BLaER1 treated with 17β-estradiol and CSF1 and Interleukin-3, amounts not matched to agents 10 nM and 100 nM (cell line): ENCODE data around the gene USP4.
"Not testable (repeated sequence)": the region's sequence is repeated elsewhere in the genome, so short reads cannot be mapped to it uniquely, and the experiment has no call there.

ENCODE experiments used
- H3K27ac ChIP-seq, 11 experiments: shearing (Covaris generic); formaldehyde crosslinking; 2 replicates each; pipeline ENCODE4 v1.8.1; 2022
- H3K27me3 ChIP-seq, 11 experiments: shearing (Covaris generic); formaldehyde crosslinking; 2 replicates each; pipeline ENCODE4 v1.8.1; 2022
- H3K36me3 ChIP-seq, 11 experiments: shearing (Covaris generic); formaldehyde crosslinking; 2 replicates each; pipeline ENCODE4 v1.8.1; 2022
- H3K4me1 ChIP-seq, 10 experiments: shearing (Covaris generic); formaldehyde crosslinking; 2 replicates each; pipeline ENCODE4 v1.8.1; 2022
- H3K4me2 ChIP-seq, 11 experiments: shearing (Covaris generic); formaldehyde crosslinking; 2 replicates each; pipeline ENCODE4 v1.8.1; 2022
- H3K4me3 ChIP-seq, 10 experiments: shearing (Covaris generic); formaldehyde crosslinking; 2 replicates each; pipeline ENCODE4 v1.8.1; 2022
- H3K9ac ChIP-seq, 11 experiments: shearing (Covaris generic); formaldehyde crosslinking; 2 replicates each; pipeline ENCODE4 v1.8.1; 2022
- H3K9me3 ChIP-seq, 11 experiments: shearing (Covaris generic); formaldehyde crosslinking; replicated peaks in 1 of 11; 2 replicates each; pipeline ENCODE4 v1.8.1; 2022
- H4K20me1 ChIP-seq, 11 experiments: shearing (Covaris generic); formaldehyde crosslinking; 2 replicates each; pipeline ENCODE4 v1.8.1; 2022
- Cebpa-rat ChIP-seq, 11 experiments: shearing (Covaris generic); IDR thresholded peaks; 2 replicates each; pipeline ENCODE4 v1.8.1; 2022

The USP4 gene

DNA sequence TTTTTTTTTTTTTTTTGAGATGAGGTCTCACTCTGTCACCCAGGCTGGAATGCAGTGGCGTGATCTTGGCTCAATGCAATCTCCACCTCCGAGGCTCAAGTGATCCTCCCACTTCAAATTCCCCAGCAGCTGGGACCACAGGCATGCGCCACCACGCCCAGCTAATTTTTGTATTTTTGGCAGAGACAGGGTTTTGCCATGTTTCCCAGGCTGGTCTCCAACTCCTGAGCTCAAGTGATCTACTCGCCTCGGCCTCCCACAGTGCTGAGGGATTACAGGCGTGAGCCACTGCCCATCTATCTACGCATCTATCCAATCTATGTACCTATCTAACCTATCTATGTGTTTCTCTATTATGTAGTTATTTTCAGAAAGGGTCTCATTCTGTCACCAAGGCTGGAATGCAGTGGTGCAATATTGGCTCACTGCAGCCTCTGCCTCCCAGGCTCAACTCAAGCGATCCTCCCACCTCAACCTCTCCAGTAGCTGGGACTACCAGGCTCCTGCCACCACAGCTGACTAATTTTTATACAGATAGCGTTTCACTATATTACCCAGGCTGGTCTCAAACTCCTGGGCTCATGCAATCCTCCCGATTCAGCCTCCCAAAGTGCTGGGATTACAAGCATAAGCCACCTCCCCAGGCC is 38.5 kb upstream of the USP4 start:
- TF ChIP-seq Cebpa-rat (IDR thresholded peaks at IDR 0.05), result no peak
- Histone ChIP-seq H3K9me3 (peaks cover 15 to 54% (median 34%) of the 10 kb centered on the region in 11 experiments; a peak in 21 of 22 replicates), H3K27me3 (no peaks in the 10 kb centered on the region), H3K9ac (peak overlapping the region in 1 of 11 experiments; percentile 29; a peak in 3 of 22 replicates), H3K27ac (peak overlapping the region in 8 of 11 experiments; percentile 26 to 85 (median 60); a peak in 12 of 22 replicates), H3K36me3 (peaks cover 37 to 96% (median 86%) of the 10 kb centered on the region in 11 experiments), H3K4me3 (peak overlapping the region in 3 of 10 experiments; percentile 4 to 17 (median 6); a peak in 2 of 20 replicates), H4K20me1 (peaks cover 99 to 100% (median 100%) of the 10 kb centered on the region in 11 experiments), H3K4me1 (peaks cover 23 to 94% (median 64%) of the 10 kb centered on the region in 10 experiments), H3K4me2 (peak overlapping the region in 10 of 11 experiments; percentile 3 to 73 (median 64); a peak in 16 of 22 replicates)

DNA sequence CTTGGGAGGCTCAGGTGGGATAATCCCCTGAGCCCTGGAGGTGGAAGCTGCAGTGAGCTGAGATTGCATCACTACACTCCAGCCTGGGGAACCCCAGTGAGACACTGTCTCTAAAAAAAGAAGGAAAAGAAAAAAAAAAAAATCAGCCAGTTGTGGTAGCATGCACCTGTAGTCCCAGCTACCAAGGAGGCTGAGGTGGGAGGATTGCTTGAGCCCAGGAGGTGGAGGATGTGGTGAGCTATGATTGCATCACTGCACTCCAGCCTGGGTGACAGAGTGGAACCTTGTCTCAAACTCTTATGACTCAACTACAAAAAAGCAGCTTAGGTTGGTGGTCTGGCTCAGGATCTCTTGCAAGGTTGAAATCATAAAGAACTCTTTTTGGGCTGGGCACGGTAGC is 37.6 kb upstream of the USP4 start:
- H3K4me2 ChIP-seq, result peak overlapping the region; percentile 34 to 73 (median 62); a peak in 21 of 22 replicates
- peaks cover 23 to 95% (median 66%) of the 10 kb centered on the region in 10 experiments for H3K4me1 ChIP-seq
- peak in 9 of 11 experiments; percentile 45 to 92 (median 79); a peak in 13 of 22 replicates for TF ChIP-seq Cebpa-rat (IDR thresholded peaks at IDR 0.05)
- peak overlapping the region in 5 of 11 experiments; percentile 32 to 68 (median 41); a peak in 8 of 22 replicates for H3K9ac ChIP-seq
- peak overlapping the region in 10 of 11 experiments; percentile 17 to 85 (median 49); a peak in 17 of 22 replicates for H3K27ac ChIP-seq
- H4K20me1 ChIP-seq, result peaks cover 99 to 100% (median 100%) of the 10 kb centered on the region in 11 experiments
- H3K27me3 ChIP-seq, result no peaks in the 10 kb centered on the region
- peaks cover 40 to 96% (median 87%) of the 10 kb centered on the region in 11 experiments for H3K36me3 ChIP-seq
- peaks cover 15 to 49% (median 34%) of the 10 kb centered on the region in 11 experiments; a peak in 21 of 22 replicates for H3K9me3 ChIP-seq
- H3K4me3 ChIP-seq, result peak overlapping the region in 2 of 10 experiments; percentile 12 to 30; a peak in 3 of 20 replicates

DNA sequence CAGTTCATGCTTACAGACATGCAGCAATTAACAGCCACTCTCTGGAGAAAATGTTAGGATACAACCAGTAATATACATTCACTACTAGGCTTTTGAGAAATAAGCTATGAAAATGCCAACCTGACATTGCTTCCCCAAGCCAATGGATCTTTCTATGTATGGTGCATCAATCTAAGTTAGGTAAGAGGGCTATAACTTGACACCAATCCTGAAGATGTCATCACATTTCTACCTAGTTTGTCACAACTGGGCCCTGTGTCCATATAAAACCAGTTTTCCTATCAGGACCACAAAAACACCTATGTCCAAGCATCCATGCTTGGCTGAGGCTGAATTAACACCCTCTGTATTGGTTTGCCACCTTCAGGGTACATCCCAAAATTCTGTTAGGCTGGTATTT is 32.1 kb upstream of the USP4 start:
- H3K27me3 ChIP-seq, result no peaks in the 10 kb centered on the region
- no peak overlapping the region for H3K27ac ChIP-seq
- H3K4me3 ChIP-seq, result no peak overlapping the region
- no peak overlapping the region for H3K4me2 ChIP-seq
- no peak overlapping the region for H3K9ac ChIP-seq
- peaks cover 99 to 100% (median 100%) of the 10 kb centered on the region in 11 experiments for H4K20me1 ChIP-seq
- peaks cover 6 to 57% (median 30%) of the 10 kb centered on the region in 10 experiments for H3K4me1 ChIP-seq
- peaks cover 0 to 4% (median 0%) of the 10 kb centered on the region in 11 experiments; a peak in 4 of 22 replicates for H3K9me3 ChIP-seq
- H3K36me3 ChIP-seq, result peaks cover 86 to 100% (median 95%) of the 10 kb centered on the region in 11 experiments
- TF ChIP-seq Cebpa-rat (IDR thresholded peaks at IDR 0.05), result no peak

DNA sequence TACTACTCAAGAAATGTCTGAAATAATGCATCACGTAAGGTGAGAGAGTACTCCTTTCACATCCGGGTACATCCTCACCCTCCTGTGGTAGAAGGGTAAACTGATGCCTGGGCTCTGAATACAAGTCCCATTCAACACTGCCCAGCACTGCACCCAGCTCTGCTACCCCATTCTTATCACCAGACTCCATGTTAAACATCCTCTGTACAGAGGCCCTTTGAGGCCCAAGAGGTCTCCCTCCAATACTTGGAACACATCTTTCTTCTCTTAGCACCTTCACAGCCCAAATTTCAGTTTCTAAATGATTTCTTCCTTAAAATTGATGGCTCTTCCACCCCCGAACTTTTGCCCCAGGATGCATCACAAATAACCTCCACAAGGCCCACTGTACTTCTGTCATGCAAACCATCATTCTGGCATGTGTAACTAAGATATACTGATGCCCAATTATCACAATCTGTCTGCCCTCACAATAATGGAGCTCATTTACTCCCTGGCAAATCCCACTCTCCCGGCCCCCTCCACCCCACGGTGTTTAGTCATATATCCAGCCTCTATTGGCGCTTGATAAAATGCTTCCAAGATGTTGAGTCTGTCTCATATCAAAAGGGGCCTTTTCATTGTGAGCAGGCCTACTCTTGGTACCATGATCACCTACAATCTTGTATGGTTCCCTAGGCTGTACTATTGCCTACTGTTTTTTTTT is 30.9 kb upstream of the USP4 start:
- Histone ChIP-seq H3K4me3 (no peak overlapping the region), H4K20me1 (peaks cover 98 to 100% (median 100%) of the 10 kb centered on the region in 11 experiments), H3K27ac (no peak overlapping the region; a peak in 1 of 22 replicates), H3K4me1 (peaks cover 0 to 45% (median 22%) of the 10 kb centered on the region in 10 experiments; a peak in 16 of 20 replicates), H3K9ac (no peak overlapping the region; a peak in 1 of 22 replicates), H3K4me2 (no peak overlapping the region), H3K9me3 (no peaks in the 10 kb centered on the region), H3K36me3 (peaks cover 95 to 100% (median 100%) of the 10 kb centered on the region in 11 experiments), H3K27me3 (no peaks in the 10 kb centered on the region)
- TF ChIP-seq Cebpa-rat (IDR thresholded peaks at IDR 0.05), result no peak

DNA sequence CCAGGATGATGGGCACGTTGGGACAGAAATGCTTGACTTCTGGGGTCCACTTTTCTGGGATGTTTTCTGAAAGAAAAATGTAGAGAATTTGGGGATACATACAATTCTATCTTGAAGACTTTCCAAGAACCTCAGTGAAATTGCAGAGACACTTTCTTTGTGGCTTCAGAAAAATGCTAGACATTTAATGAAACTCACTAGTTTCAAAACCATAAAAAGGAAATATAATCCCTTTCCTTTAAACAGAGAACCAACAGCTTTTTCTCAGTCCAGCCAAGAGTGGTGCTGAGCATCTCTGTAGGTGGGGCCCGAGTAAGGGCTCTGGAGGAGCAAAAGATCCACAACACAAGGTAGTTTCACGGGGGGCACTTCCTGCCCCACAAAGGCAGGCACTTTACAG is 22.7 kb upstream of the USP4 start:
- Histone ChIP-seq H3K9ac (peak overlapping the region in 2 of 11 experiments; percentile 31 to 48; a peak in 2 of 22 replicates), H3K36me3 (peaks cover 90 to 93% (median 91%) of the 10 kb centered on the region in 11 experiments), H3K4me1 (peaks cover 21 to 58% (median 38%) of the 10 kb centered on the region in 10 experiments), H3K27me3 (no peaks in the 10 kb centered on the region), H4K20me1 (peaks cover 51 to 69% (median 59%) of the 10 kb centered on the region in 11 experiments; a peak in 20 of 22 replicates), H3K4me3 (no peak overlapping the region), H3K27ac (peak overlapping the region in 5 of 11 experiments; percentile 1 to 45 (median 16); a peak in 5 of 22 replicates), H3K4me2 (peak overlapping the region in 2 of 11 experiments; percentile 23; a peak in 3 of 22 replicates), H3K9me3 (no peaks in the 10 kb centered on the region)
- TF ChIP-seq Cebpa-rat (IDR thresholded peaks at IDR 0.05), result no peak

DNA sequence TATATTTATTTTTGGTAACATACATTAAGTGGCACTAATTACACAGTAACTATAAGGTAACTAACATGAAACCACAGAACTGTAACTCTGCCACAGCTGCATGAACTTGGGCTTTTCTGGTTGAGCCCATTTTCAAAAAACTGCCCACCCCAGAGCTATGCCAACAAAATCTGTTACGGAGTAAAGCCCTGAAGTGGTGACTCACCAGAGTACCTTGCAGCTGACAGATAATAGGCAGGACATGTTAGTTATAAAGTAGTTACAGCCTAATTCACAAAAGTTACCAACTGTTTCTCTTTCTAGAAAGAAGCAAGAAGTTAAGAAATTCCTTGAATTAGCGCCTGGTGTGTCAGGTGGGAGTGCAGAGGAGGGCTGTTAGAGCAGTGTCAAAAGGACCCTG is 19.8 kb upstream of the USP4 start:
- TF ChIP-seq Cebpa-rat (IDR thresholded peaks at IDR 0.05), result no peak
- Histone ChIP-seq H4K20me1 (peaks cover 35 to 59% (median 48%) of the 10 kb centered on the region in 11 experiments; a peak in 19 of 22 replicates), H3K27ac (peak overlapping the region; percentile 84 to 97 (median 93); a peak in 20 of 22 replicates), H3K4me1 (peaks cover 41 to 76% (median 58%) of the 10 kb centered on the region in 10 experiments), H3K4me2 (peak overlapping the region; percentile 77 to 98 (median 92)), H3K36me3 (peaks cover 87 to 93% (median 91%) of the 10 kb centered on the region in 11 experiments), H3K9ac (peak overlapping the region in 10 of 11 experiments; percentile 93 to 98 (median 97); a peak in 18 of 22 replicates), H3K9me3 (no peaks in the 10 kb centered on the region; a peak in 1 of 22 replicates), H3K27me3 (no peaks in the 10 kb centered on the region), H3K4me3 (peak overlapping the region in 5 of 10 experiments; percentile 91 to 94 (median 92); a peak in 7 of 20 replicates)

DNA sequence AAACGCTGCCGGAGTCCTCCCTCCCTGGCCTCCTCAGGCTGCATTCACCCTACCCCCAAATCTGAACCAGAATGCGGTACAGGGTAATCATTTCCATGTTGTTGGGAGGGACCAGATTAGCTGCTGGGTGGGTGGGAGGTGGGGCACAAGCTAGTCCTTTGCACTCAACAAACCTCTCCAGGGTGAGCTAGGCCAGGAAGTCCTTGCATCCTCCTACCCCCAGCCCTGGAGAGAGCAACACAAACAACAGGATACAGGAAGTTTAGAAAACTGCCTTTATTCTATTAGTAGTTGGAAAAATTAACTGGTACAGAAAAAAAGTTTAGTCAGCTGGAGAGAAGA is 19.0 kb upstream of the USP4 start:
- Histone ChIP-seq H3K9ac (peak overlapping the region; percentile 91 to 98 (median 96)), H3K4me2 (peak overlapping the region; percentile 77 to 98 (median 92)), H3K27ac (peak overlapping the region; percentile 84 to 97 (median 93)), H3K36me3 (peaks cover 80 to 92% (median 86%) of the 10 kb centered on the region in 11 experiments), H4K20me1 (peaks cover 29 to 52% (median 41%) of the 10 kb centered on the region in 11 experiments; a peak in 19 of 22 replicates), H3K4me3 (peak overlapping the region; percentile 72 to 95 (median 91)), H3K4me1 (peaks cover 42 to 80% (median 63%) of the 10 kb centered on the region in 10 experiments), H3K27me3 (no peaks in the 10 kb centered on the region), H3K9me3 (no peaks in the 10 kb centered on the region; a peak in 1 of 22 replicates)
- no peak for TF ChIP-seq Cebpa-rat (IDR thresholded peaks at IDR 0.05)

DNA sequence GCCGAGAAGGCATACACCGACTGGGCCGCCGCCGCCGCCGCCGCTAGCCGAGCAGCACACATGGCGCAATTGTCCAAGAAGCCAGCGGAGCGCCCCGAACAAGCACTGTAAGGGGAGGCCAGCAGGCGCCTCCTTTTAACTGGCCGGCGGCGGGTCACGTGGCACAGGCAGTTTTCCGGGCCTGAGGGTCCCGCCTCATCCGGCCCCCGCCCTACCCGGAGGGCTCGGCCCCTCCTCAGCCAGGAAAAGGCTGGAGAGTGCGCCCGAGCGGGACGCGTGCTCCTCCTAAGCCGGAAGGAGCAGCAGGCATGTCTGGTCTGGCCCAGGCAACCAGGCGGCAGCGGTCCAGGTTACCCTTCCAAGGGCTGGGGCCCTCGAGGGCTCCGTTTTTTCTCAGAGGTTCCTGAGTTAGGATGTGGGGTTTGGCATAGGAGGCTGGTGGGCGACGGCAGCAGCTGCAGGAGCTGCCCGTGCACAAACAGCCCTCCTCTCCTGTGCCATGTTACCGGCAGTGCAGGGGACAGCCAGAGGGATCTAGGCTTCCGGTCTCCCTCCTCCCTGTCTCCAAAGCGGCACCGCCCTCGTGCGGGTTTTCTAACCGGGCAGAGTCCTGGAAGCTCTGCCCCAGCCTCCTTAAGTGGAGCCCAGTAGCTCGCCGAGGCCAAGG is 18.5 kb upstream of the USP4 start, which contains the start of gene GPX1:
Gene GPX1, minus strand, starts transcription at position 137 of the 667 bp plus-strand sequence. Its CDS starts 75 bp downstream, at position 62.
- peak within 1 kb of the TSS; percentile 72 to 95 (median 91) for H3K4me3 ChIP-seq
- H3K27ac ChIP-seq, result peak within 1 kb of the TSS; percentile 84 to 97 (median 93)
- H3K27me3 ChIP-seq, result no peaks in the 10 kb centered on the region
- no peaks in the 10 kb centered on the region; a peak in 1 of 22 replicates for H3K9me3 ChIP-seq
- peaks cover 43 to 80% (median 65%) of the 10 kb centered on the region in 10 experiments for H3K4me1 ChIP-seq
- H4K20me1 ChIP-seq, result peaks cover 24 to 47% (median 36%) of the 10 kb centered on the region in 11 experiments; a peak in 19 of 22 replicates
- H3K9ac ChIP-seq, result peak within 1 kb of the TSS; percentile 91 to 98 (median 96)
- H3K36me3 ChIP-seq, result peaks cover 75 to 87% (median 81%) of the 10 kb centered on the region in 11 experiments
- TF ChIP-seq Cebpa-rat (IDR thresholded peaks at IDR 0.05), result no peak
- H3K4me2 ChIP-seq, result peak within 1 kb of the TSS; percentile 82 to 98 (median 92)

DNA sequence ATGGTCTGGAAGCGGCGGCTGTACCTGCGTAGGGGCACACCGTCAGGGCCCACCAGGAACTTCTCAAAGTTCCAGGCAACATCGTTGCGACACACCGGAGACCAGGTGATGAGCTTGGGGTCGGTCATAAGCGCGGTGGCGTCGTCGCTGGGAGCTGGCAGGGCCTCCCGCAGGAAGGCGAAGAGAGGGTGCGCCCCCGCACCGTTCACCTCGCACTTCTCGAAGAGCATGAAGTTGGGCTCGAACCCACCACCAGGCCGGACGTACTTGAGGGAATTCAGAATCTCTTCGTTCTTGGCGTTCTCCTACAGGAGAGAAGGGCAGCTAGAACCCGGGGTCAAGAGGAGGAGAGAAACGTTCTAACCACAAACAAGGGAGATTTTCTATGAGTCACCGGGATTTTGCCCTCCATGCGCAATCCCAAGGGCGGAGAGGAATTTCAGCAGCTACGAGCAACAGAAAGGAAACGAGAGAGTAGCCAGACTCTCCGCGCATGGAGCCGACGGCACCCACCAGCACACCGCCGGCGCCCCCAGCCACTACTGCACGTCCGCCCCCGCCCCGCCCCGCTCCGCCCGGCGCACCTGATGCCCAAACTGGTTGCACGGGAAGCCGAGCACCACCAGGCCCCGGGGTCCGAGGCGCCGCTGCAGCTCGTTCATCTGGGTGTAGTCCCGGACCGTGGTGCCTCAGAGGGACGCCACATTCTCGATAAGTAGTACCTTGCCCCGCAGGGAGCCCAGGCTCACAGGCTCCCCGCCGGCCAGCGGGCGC is 17.8 kb upstream of the USP4 start:
- Histone ChIP-seq H3K9ac (peak overlapping the region; percentile 91 to 98 (median 96)), H4K20me1 (peaks cover 20 to 39% (median 29%) of the 10 kb centered on the region in 11 experiments; a peak in 19 of 22 replicates), H3K4me1 (peaks cover 49 to 80% (median 69%) of the 10 kb centered on the region in 10 experiments), H3K27ac (peak overlapping the region; percentile 84 to 97 (median 93)), H3K4me2 (peak overlapping the region; percentile 82 to 98 (median 92)), H3K36me3 (peaks cover 68 to 80% (median 73%) of the 10 kb centered on the region in 11 experiments), H3K4me3 (peak overlapping the region; percentile 72 to 95 (median 91))
- H3K9me3 ChIP-seq, H3K27me3 ChIP-seq: not testable (repeated sequence)

DNA sequence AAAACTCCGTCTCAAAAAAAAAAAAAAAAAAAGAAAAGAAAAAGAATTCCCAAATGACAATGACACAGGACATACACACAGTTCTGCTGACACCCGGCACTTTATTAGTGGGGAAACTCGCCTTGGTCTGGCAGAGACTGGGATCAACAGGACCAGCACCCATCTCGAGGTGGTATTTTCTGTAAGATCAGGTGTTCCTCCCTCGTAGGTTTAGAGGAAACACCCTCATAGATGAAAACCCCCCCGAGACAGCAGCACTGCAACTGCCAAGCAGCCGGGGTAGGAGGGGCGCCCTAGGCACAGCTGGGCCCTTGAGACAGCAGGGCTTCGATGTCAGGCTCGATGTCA is 17.2 kb upstream of the USP4 start:
- Histone ChIP-seq H3K27ac (peak overlapping the region; percentile 84 to 97 (median 93)), H3K36me3 (peaks cover 62 to 74% (median 68%) of the 10 kb centered on the region in 11 experiments), H3K9ac (peak overlapping the region; percentile 91 to 98 (median 96)), H3K4me1 (peaks cover 55 to 81% (median 73%) of the 10 kb centered on the region in 10 experiments), H4K20me1 (peaks cover 16 to 34% (median 27%) of the 10 kb centered on the region in 11 experiments; a peak in 18 of 22 replicates), H3K4me2 (peak overlapping the region; percentile 82 to 98 (median 92)), H3K4me3 (peak overlapping the region; percentile 72 to 95 (median 91))
- not testable (repeated sequence) for H3K9me3 ChIP-seq, H3K27me3 ChIP-seq
